Activated CD4-positive, alpha-beta T cell treated with anti-CD3 and anti-CD28 coated beads, Interleukin-2, Interleukin-6, amounts not matched to agents 100 ng/mL and 50 ng/mL, durations not matched to agents 16 hours and 8 hours (primary cell): ENCODE measurements around the gene NLRP3.
"Not testable (repeated sequence)": the region's sequence is repeated elsewhere in the genome, so short reads cannot be mapped to it uniquely, and the experiment has no call there.

ENCODE experiments used
- DNase-seq: peaks from one replicate; pipeline ENCODE4 v3.0.0-alpha.2; 2020

NLRP3 gene

DNA sequence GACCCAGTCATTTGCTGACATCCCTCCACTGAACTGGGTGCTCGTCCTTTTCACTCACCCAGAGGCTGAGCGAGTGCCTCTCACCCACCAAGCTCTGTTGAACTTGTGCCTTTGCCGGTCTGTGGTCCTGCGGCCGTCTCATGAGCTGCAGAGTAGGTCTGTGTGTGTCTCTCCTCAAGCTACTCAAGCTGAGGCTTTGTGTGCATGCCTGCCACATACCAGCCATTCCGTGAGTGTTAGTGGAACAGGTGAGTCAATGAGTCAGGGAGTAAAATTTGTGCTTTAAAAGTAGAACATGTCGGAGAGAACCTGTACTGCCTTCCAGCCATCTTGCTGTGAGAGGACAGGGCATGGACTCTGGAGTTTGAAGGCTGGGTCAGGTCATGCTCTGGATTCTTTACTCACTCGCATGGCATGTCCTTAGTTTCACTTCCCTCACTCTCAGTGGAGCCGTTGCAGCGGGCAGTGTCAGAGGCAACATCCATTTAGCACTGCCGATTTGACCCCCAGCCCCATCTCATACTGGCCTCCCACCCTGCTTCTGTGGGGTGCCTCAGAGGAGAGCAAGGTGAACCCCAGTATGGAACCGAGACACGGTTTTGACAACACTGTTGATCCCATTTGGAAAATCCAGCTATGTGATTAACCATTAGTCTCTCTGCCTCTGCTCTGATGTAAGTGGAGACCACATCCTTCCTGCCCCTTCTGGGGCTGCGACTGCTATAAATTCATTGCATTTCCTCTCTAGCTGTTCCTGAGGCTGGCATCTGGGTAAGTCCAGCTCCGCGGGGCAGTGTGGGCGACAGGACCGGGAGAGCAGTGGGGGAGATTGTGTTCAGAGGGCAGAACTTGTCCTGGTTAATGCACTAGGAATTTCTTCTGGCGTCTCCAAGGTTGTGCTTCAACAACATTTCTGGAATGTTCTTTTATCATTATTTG is at the start of gene NLRP3:
TSS of gene NLRP3 (plus strand) at position 751 of the 939 bp plus-strand sequence. CDS start 2,628 bp downstream, outside the sequence.
- DNase-seq, result peak; percentile 41

DNA sequence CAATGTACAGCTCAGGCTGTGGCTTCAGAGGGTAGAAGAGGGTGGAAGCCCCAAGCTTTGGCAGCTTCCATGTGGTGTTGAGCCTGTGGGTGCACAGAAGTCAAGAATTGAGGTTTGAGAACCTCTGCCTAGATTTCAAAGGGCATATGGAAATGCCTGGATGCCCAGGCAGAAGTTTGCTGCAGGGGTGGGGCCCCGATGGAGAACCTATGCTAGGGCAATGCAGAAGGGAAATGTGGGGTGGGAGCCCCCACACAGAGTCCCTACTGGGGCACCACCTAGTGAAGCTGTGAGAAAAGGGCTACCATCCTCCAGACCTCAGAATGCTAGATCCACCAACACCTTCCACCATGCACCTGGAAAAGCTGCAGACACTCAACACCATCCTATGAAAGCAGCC is 49.6 kb upstream of the NLRP3 start:
- not testable (repeated sequence) for DNase-seq

- no peak for DNase-seq
Measured at GRCh38 chr1:247366926-247367645, 48.9 kb upstream of the NLRP3 start.

GRCh38 chr1:247367786-247368422 is 48.1 kb upstream of the NLRP3 start:
- DNase-seq, result no peak

GRCh38 chr1:247368490-247369145 is 47.4 kb upstream of the NLRP3 start:
- no peak for DNase-seq

DNA sequence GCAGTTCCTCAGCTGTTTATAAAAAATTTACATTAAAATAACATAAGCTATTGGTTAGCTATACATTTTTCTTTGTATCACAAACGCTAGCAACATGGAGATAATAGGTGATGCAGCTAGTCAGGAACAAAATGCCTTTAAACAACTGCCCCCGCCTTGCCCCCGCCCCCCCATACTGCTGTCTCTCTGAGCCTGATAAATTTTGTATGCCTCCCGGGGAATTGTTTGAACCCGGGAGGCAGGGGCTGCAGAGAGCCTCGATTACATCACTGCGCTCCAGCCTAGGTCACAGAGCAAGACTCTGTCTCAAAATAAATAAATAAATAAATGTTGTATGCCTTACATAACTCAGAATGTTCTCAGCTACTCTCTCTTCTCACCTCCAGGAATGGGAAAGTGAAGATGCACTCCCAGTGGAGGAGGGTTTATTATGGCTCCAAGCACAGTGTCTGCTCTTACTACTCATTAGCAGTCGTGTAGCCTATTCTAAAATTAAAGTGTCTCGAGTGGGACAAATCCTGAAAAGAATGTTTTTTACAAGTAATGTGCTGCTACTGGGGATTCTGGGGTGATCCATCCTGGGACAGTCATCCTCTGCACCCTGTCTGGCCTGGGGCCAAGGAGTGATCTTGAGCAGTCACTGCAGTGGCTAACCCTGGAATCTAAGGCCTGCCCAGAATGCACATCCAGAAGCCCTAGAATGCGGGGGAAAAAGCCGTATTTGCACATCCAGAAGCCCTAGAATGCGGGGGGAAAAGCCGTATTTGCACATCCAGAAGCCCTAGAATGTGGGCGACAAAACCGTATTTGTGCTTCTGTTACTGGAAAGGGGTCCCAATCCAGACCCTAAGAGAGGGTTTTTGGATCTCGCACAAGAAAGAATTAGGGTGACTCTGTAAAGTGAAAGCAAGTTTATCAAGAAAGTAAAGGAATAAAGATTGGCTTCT is 44.9 kb upstream of the NLRP3 start:
- DNase-seq, result no peak

DNA sequence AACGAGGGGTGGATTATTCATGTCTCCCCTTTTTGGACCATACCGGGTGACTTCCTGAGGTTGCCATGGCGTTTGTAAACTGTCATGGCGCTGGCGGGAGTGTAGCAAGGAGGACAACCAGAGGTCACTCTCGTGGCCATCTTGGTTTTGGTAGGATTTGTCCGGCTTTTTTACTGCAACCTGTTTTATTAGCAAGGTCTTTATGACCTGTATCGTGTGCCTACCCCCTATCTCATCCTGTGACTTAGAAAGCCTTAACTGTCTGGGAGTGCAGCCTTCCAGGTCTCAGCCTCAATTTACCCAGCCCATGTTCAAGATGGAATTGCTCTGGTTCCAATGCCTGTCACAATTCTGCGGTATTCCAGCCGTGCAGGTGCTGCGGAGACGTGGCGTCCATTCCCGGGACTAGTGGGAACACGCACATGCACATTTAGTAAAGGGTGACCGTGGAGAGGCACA is 44.1 kb upstream of the NLRP3 start:
- DNase-seq, result no peak

DNA sequence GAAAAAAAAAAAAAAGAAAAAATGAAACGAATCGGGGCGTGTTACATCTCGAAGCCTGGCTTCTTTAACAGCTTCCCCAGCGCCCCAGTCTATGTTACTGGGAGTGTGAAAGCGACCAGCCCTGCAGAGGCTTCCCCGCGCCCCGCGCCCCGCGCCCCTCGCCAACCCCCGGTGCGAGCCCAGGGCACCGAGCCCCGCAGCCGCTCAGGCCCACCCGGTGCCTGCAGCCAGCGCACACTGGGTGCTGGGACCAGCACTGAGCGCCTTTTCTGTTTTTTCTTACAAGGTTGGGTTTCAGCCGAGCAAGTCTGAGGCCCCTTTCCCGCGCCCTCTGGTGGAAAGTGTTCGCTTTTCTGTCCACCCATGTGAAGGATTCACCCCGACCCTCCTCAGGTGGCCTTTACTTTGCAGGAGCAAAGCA is 42.2 kb upstream of the NLRP3 start:
- DNase-seq, result peak; percentile 58

- not testable (repeated sequence) for DNase-seq
Measured at GRCh38 chr1:247374651-247375334, 41.2 kb upstream of the NLRP3 start.

DNA sequence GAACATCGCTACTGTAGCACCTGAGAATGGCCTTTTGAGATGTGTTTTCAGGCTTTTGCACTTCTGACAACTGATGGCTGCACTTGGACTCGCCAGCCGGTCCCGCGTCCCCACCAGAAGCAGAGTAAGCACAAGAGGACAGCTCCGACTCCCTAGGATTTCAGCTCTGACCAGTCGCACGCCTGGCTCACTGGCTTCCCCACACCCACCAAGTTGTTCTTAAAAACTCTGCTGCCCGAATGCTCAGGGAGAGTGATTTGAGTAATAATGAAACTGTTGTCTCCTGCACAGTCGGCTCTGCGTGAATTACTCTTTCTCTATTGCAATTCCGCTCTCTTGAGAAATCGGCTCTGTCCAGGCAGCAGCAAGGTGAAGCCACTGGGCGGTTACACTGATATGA is 40.2 kb upstream of the NLRP3 start:
- DNase-seq, result no peak

GRCh38 chr1:247376659-247377058 is 39.3 kb upstream of the NLRP3 start:
- DNase-seq, result no peak

DNA sequence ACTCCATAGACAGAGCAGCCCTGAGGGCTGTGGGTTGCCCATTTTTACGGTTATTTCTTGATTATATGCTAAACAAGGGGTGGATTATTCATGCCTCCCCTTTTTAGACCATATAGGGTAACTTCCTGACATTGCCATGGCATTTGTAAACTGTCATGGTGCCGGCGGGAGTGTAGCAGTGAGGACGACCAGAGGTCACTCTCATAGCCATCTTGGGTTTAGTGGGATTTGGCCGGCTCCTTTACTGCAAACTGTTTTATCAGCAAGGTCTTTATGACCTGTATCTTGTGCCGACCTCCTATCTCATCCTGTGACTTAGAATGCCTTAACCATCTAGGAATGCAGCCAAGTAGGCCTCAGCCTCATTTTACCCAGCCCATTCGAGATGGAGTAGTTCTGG is 38.3 kb upstream of the NLRP3 start:
- not testable (repeated sequence) for DNase-seq

DNA sequence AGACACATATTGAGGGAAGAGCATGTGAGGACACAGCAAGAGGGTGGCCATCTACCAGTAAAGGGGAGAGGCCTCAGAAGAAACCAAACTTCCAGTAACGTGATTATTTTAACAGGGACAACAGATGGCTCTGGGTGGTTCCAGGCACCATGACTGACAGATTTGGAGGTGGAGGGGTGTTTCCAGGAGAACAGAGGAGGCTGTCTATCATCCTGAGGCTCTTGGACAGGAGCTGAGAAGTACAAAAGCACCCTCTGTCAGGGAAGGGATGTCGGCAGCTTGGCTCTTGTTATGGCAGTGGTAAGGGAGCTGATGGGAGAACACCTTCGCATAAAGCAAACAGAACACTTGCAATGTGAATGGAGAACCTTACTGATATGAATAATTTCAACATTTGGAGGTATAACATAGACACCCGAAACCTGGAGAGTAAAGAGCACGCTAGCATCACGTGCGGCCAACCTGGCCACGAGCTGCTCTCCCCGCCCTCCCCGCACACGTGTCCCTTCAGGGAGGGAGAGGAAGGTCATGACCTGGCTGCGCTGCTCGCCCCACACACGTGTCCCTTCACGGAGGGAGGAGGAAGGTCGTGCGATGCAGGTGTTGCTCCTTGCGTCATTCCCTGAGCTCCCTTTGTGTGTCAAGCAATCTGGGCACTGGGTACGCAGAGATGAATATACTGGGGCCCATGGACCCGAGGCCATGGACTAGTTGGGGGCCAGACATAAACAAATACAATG is 37.5 kb upstream of the NLRP3 start:
- no peak for DNase-seq

DNA sequence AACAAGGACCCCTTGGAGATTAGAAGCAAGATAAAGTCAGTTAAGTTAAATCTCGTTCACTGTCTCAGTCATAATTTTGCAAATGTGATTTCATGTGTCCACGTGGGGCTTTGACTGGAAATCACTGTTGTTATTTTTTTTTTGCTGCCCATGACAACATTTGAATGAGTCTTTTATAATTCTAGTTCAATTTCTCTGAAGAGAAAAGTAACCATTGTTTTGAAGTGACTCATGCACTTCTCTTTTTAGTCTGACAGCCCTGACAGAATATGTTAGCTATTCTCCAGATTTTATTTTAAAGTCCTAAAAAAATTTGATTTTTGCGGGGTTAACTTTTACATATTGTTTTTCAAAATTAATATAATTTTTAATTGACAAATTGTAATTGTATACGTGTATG is 30.7 kb upstream of the NLRP3 start:
- peak; percentile 13 for DNase-seq

GRCh38 chr1:247386217-247386616 is 29.8 kb upstream of the NLRP3 start:
- no peak for DNase-seq

GRCh38 chr1:247386687-247387086 is 29.3 kb upstream of the NLRP3 start:
- DNase-seq, result no peak

- DNase-seq, result no peak
Measured at GRCh38 chr1:247387096-247387495, 28.9 kb upstream of the NLRP3 start.

- DNase-seq, result no peak
Measured at GRCh38 chr1:247387565-247387964, 28.4 kb upstream of the NLRP3 start.

- peak; percentile 89 for DNase-seq
Measured at GRCh38 chr1:247390116-247390791, 25.7 kb upstream of the NLRP3 start.

DNA sequence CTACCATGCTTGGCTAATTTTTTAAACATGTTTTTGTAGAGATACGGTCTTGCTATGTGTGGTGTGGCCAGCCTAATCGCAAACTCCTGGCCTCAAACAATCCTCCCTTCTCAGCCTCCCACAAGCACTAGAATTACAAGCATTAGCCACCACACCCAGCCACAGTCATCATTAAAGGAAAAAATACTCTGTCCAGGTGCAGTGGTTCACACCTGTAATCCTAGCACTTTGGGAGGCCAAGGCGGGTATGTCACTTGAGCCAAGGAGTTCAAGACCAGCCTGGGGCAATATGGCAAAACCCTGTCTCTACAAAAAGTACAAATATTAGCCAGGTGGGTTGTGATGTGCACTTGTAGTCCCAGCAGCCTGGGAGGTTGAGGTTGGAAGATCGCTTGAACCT is 25.0 kb upstream of the NLRP3 start:
- no peak for DNase-seq
